MG63 (cell line): Measurements from ENCODE around the gene MCRIP2. TPM values are rescaled to one million over a fixed set of nuclear protein-coding genes. Genes with fewer than 3 reads are reported as not detected.

ENCODE experiments used
- DNase-seq: peaks from one replicate; pipeline ENCODE4 v3.0.0-alpha.2; 2020
- H3K27me3 ChIP-seq: fragments of 250-450 bp; sonication (Bioruptor Pico); 2 replicates; pipeline ENCODE4 v1.5.1; 2020; ENCODE audit warnings: mild to moderate bottlenecking, moderate library complexity
- H3K36me3 ChIP-seq: fragments of 250-450 bp; sonication (Bioruptor Pico); 2 replicates; pipeline ENCODE4 v1.5.1; 2020; ENCODE audit warnings: mild to moderate bottlenecking, moderate library complexity
- H3K4me3 ChIP-seq: fragments of 250-450 bp; sonication (Bioruptor Pico); 2 replicates; pipeline ENCODE4 v1.5.1; 2020; ENCODE audit warnings: mild to moderate bottlenecking, moderate library complexity
- H3K9me3 ChIP-seq: fragments of 250-450 bp; sonication (Bioruptor Pico); 2 replicates; pipeline ENCODE4 v1.5.1; 2020; ENCODE audit warnings: mild to moderate bottlenecking, moderate library complexity
- total RNA-seq: library from RNA; depleted of rRNA; stranded (reverse); fragments of >200 nt; shearing (Covaris generic); gene quantifications from 2 replicates; pipeline ENCODE4 v1.2.3, GENCODE V29; 2014; ENCODE audit warnings: low replicate concordance

The MCRIP2 gene
- total RNA-seq, 1 experiment from 2014 or later = 50.3 TPM

DNA sequence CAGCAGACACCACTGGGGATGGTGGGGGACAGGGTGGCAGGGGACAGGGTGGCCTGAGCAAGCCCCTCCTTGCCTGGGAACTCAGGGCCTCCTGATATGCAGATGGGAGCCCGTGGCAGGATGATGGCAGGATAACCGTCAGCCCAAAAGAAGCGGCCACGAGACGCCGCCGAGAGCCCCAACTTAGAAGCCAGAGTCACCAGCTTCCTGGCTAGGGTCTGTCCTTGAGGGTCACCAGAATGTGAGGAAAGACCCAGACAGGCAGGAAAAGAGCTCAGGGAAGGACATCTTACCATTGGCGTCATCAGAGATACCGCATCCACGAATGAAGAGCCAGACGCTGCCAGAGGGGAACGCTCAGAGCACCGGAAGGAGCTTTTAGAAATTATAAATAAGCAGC, 32.3 kb upstream of the MCRIP2 start:
- peaks cover 10% of the 10 kb centered on the region for H3K36me3 ChIP-seq
- no peak overlapping the region for H3K4me3 ChIP-seq
- DNase-seq = no peak
- peaks cover 10% of the 10 kb centered on the region for H3K9me3 ChIP-seq
- no peaks in the 10 kb centered on the region for H3K27me3 ChIP-seq

- Histone ChIP-seq H3K27me3 (no peaks in the 10 kb centered on the region), H3K9me3 (peaks cover 4% of the 10 kb centered on the region)
- DNase-seq = no peak
Observed at GRCh38 chr16:609984-610383, 31.6 kb upstream of the MCRIP2 start.

DNA sequence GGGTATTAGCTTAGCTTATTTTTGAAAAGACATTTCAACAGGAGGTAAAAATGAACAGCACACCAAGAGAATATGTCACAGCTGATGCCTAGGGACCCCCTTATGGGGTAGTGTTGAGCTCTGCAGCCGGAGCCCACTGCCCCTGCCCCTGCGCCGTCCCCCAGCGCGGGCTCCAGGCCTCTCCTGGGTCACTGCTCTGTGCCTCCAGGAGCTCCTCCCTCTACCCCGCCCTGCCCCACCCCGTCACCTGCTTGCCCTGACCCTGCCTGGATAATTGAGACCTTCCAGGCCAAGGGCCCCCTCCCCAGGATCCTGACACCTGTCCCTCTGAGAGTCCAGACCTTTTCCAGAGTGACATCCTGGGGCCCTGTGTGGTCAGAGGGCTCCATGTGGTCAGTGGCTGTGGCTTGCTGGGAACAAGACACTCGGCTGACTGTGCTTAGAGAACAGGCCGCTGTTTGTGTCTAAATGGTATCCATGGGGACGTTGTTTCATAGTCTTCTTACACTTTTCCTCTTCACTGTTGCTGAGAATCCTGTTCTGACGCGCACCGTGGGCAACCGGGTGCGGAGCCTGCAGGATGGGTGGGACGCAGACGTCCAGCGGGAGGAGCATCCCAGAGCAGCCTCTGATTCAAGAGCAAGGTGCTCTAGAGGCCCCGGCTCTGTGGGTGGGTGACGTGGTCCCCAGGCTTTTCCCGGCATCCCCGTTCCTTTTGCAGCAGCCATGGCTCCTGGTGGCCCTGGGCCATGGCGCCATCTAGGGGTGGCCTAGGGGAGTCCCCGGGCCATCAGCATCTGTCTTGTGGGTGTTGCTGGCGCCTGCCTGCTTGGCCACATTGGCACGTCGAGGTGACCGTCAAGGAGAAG, 30.9 kb upstream of the MCRIP2 start:
- no peaks in the 10 kb centered on the region for H3K9me3 ChIP-seq
- no peaks in the 10 kb centered on the region for H3K36me3 ChIP-seq
- DNase-seq = no peak
- H3K27me3 ChIP-seq = no peaks in the 10 kb centered on the region
- no peak overlapping the region for H3K4me3 ChIP-seq

More at GRCh38 chr16:609984-610383, 31.6 kb upstream of the MCRIP2 start:
- peaks cover 4% of the 10 kb centered on the region for H3K36me3 ChIP-seq
- no peak overlapping the region for H3K4me3 ChIP-seq

- Histone ChIP-seq H3K4me3 (no peak overlapping the region), H3K9me3 (no peaks in the 10 kb centered on the region), H3K27me3 (no peaks in the 10 kb centered on the region), H3K36me3 (no peaks in the 10 kb centered on the region)
- DNase-seq = no peak
Observed at GRCh38 chr16:615122-615521, 26.5 kb upstream of the MCRIP2 start.

DNA sequence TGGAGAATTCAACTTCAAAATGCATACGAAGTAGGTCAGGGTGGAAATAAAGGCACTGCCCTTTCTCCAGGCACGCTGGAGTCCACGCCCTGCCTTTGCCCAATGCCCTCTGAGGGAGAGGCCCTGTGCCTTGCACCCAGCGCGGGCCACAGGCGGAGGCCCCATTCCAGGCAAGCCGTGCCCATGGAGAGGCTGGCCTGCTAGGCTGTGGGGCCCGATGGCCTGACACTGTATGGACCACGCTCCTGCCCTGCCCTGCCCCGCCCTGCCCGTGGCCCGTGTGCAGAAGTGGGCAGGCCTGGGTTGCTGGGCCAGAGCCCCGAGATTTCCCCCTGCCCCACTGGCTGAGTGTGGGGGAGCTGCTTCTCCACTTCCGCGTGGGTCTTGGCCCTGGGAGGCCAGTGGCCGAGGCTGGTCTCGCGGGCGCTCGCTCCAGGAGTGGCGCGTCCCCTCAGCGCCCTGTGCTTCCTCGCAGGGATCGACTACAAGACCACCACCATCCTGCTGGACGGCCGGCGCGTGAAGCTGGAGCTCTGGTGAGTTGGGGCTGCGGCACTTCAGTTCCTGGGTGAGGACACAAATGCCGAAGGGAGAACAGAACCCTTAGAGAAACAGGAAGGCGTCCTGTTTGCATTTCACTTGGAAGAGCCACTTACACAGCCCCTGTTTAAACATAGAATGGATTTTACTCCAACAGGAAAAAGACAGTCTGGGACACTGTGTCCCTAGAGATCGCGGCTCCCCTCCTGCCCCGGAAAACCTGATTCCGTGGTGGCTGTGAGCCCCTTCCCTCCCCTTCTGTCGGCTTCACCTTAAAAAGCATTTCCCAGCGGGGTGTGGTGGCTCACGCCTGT, 24.7 kb upstream of the MCRIP2 start:
- no peak for DNase-seq

DNA sequence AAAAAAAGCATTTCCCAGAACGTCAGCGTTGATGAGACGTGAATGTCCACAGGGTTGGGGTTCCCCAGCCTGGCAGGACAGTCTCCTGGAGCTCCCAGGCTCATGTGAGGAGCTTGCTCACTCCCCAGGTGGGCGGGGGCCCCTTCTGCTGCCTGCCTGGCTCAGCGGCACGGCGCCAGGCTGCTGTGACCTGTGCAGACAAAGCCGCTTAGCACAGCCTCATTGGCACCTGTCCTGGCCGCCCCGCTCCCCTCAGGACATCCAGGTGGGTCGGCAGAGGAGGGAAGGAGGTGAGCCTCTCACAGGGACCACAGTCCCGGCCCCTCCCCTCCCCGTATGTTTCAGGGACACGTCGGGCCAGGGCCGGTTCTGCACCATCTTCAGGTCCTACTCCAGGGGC, 23.8 kb upstream of the MCRIP2 start:
- Histone ChIP-seq H3K27me3 (no peaks in the 10 kb centered on the region), H3K9me3 (no peaks in the 10 kb centered on the region), H3K36me3 (no peaks in the 10 kb centered on the region), H3K4me3 (no peak overlapping the region)
- no peak for DNase-seq

More for the DNA sequence above, 24.7 kb upstream of the MCRIP2 start:
- Histone ChIP-seq H3K36me3 (no peaks in the 10 kb centered on the region), H3K4me3 (no peak overlapping the region), H3K27me3 (no peaks in the 10 kb centered on the region), H3K9me3 (no peaks in the 10 kb centered on the region)

DNA sequence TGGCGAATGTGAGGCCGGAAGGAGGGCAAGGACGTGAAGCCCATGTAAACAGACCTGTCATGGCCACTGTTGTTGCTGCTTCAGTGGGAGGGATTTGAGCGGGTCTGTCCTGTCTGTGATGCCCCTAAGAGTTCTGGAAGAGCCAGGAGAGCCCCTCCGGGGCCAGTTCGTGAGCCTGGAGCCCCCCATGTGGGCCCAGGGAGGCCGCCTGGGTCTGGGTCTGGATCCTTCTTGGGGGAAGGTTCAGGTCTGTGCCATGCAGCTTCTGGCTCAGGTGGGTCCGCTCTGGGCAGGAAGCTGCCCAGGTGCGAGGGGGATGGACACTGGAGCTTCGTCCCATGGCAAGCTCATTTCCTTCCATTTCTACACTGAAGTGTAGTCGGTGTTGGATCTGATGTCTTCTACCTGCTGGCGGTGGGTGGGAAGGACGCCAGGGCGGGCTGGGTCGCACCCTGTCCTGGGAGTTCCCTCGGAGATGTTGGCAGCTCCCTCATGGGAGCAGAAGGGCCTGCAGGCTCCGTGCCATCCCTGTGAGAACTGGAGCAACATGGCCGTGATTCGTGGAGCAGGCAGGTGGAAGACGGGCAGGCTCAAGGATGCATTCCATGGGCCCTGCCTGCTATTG, 22.0 kb upstream of the MCRIP2 start:
- Histone ChIP-seq H3K36me3 (no peaks in the 10 kb centered on the region), H3K9me3 (no peaks in the 10 kb centered on the region), H3K27me3 (no peaks in the 10 kb centered on the region), H3K4me3 (no peak overlapping the region)
- DNase-seq = no peak

DNA sequence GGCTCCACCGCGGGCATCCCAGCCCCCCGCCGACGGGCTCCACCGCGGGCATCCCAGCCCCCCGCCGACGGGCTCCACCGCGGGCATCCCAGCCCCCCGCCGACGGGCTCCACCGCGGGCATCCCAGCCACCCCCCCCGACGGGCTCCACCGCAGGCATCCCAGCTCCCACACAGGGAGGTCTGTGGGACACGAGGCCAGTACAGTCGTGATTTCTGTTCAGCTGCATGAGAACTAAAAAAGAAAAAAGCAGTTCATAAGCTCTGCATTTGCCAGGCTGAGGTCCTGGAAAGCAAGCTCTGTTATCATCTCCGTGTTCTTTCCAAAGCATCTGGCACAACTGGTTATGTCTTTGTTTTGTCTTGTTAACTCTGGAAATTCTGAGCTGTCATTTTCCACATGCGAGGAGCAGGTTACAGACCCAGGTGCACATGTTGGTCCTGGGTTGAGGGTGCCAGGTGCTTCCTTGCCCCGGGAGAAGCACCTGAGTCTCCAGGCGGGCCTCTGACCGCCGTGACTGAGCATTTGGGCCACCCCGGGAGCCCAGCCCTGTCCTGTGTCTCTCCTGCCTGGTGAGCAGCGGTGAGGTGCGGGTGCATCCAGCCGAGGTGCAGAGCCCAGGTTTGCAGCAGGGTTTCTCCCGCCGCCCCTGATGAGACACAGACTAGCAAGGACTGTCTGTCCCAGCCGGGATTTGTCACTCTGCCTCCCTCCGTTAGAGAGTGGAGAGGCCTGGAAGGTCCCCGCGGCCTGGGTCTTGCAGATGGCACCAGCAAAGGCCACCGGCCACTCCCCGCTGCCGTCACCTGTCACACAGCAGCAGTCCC, 20.7 kb upstream of the MCRIP2 start:
- Histone ChIP-seq H3K9me3 (no peaks in the 10 kb centered on the region), H3K4me3 (no peak overlapping the region), H3K27me3 (no peaks in the 10 kb centered on the region), H3K36me3 (peaks cover 6% of the 10 kb centered on the region)
- no peak for DNase-seq

DNA sequence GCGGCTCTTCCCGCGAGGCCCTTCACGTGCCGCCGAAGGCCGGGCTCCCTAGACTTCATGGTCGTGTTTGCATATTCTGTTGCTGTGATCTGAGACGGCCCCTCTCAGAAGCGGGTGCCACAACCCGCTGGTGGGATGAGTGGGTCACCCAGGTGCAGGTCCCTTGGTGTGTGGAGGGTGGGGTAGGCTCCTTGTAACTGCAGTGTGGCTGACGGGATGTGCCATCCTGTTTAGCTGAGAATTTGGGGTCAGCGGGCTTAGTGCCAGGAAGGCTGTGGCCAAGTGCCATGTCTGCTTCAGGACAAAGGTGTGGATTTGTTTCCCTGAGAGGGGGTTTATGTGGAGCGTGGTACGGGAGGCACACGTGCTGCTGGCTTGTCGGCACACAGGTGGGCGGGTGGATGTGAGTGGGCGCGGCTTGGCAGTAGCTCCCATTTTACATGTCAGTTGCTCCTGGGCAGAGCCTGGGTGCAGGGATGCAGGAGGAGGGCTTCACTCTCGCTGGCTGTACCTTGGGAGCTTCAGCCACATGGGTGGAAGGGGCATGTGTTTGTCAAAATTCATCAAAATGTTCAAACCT, 20.0 kb upstream of the MCRIP2 start:
- peaks cover 12% of the 10 kb centered on the region for H3K36me3 ChIP-seq
- no peaks in the 10 kb centered on the region for H3K9me3 ChIP-seq
- H3K27me3 ChIP-seq = no peaks in the 10 kb centered on the region
- no peak for DNase-seq
- no peak overlapping the region for H3K4me3 ChIP-seq

GRCh38 chr16:622920-623280, 18.7 kb upstream of the MCRIP2 start:
- H3K27me3 ChIP-seq = no peaks in the 10 kb centered on the region
- H3K36me3 ChIP-seq = peaks cover 19% of the 10 kb centered on the region
- H3K9me3 ChIP-seq = no peaks in the 10 kb centered on the region
- no peak for DNase-seq
- H3K4me3 ChIP-seq = no peak overlapping the region

DNA sequence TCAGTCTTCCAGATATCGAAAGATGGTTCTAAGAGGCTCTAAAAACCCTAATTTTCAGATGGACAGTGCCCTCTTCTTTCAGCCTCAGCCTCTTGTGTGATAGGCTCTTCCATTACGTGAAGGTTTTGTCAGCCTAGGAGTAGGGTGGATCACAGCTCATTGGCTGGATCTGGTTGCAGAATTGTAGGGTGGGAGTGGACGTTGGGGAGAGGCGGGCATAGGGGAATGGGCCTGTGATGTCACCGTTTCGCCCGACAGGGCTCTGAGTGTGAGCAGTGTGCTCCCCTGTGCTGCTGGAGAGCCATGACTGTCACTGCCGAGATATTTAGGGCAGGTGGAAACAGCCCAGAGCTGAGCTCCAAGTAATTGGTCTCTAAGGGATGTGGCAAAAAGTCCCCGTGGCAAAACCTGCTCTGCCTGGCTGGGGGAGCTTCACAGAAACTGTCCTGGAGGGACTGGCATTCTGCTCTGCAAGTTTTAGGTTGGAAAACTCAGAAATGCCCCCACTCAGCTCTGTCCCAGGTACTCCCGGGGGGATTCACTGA, 17.0 kb upstream of the MCRIP2 start:
- Histone ChIP-seq H3K4me3 (no peak overlapping the region), H3K27me3 (no peaks in the 10 kb centered on the region), H3K36me3 (peaks cover 24% of the 10 kb centered on the region), H3K9me3 (no peaks in the 10 kb centered on the region)
- no peak for DNase-seq

- no peak for DNase-seq
- Histone ChIP-seq H3K36me3 (peaks cover 24% of the 10 kb centered on the region), H3K4me3 (no peak overlapping the region), H3K27me3 (no peaks in the 10 kb centered on the region), H3K9me3 (no peaks in the 10 kb centered on the region)
Observed at GRCh38 chr16:625117-625976, 16.3 kb upstream of the MCRIP2 start.

DNA sequence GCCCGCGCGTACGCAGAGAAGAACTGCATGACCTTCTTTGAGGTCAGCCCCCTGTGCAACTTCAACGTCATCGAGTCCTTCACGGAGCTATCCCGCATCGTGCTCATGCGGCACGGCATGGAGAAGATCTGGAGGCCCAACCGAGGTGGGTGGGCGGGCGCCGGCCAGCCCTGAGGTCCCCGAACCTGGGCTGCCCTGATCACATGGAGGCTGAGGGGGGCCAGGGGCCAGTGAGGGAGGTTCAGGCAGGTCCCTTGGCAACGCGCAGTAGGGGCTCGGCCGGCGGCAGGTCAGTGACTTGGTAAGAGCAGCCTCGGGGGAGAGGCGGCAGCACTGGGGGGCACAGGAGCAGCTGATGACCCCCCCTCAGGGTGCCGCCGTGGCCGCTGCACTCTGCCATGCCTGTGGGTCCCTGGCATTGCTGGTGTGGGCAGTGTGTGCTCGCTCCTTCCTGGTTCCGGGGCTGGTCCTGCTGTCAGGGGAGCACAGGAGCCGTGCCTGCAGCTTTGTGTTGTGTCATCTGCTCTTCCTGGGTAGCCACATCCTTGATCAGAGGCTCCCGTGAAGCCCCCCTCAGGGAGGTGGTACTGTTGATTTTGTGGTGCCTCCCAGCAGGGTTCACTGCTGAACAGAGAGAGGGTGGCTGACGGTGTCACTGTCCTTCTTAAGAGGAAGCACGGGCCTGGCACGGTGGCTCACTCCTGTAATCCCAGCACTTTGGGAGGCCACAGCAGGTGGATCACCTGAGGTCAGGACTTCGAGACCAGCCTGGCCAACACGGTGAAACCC, 15.5 kb upstream of the MCRIP2 start:
- Histone ChIP-seq H3K4me3 (no peak overlapping the region), H3K36me3 (peaks cover 24% of the 10 kb centered on the region)
- DNase-seq = no peak

DNA sequence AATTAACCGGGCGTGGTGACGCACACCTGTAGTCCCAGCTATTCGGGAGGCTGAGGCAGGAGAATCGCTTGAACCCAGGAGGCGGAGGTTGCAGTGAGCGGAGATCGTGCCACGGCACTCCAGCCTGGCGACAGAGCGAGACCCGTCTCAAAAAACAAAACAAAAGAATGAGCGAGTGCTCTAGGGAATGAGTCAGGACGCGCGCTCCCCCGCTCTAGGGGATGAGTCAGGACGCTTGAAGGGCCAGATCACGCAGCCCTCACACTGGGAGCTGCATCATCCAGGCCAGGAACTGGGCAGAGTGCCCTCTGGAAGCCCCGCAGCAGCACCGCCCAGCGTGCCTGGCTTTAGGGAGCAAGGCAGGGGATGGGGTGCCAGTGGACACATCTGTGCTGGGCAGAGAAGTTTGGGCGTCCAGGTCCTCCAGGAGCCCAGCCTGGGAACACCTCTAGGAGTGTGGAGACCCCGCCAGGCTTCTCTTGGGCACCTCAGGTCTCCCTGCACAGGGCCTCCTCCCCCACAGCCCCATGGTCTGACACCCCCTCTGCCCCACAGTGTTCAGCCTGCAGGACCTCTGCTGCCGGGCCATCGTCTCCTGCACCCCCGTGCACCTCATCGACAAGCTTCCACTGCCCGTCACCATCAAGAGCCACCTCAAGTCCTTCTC, 14.7 kb upstream of the MCRIP2 start:
- H3K4me3 ChIP-seq = no peak overlapping the region
- H3K27me3 ChIP-seq = no peaks in the 10 kb centered on the region
- H3K36me3 ChIP-seq = peaks cover 24% of the 10 kb centered on the region

More for the DNA sequence above, 15.5 kb upstream of the MCRIP2 start:
- H3K9me3 ChIP-seq = no peaks in the 10 kb centered on the region
- no peaks in the 10 kb centered on the region for H3K27me3 ChIP-seq

More for the DNA sequence above, 14.7 kb upstream of the MCRIP2 start:
- H3K9me3 ChIP-seq = no peaks in the 10 kb centered on the region
- peak; percentile 99 for DNase-seq
